IMR-90 (cell line): ENCODE measurements around the gene IGLON5. TPM values are rescaled to one million over a fixed set of nuclear protein-coding genes. Genes with fewer than 3 reads are reported as not detected.

ENCODE experiments used
- ATAC-seq: fragments of 200-7000 bp; cut with Tn5 transposase; 2 replicates; pipeline ENCODE4 v1.9.1; 2020; ENCODE audit warnings: low read depth, mild to moderate bottlenecking, moderate library complexity
- BruUV-seq: library from RNA; stranded (reverse); fragments of 400-500 nt; replicated peaks from 2 replicates; lab custom pipeline; 2021; lab: Mats Ljungman, UMichigan
- CTCF ChIA-PET: fragments of 300-600 bp; formaldehyde crosslinking; extraction: SDS; loops from one replicate; lab custom pipeline; 2021; ENCODE audit warnings: antibody characterized with exemption; lab: Yijun Ruan, JAX
- POLR2A ChIA-PET: fragments of 300-600 bp; sonication (Branson Sonifier 250); formaldehyde crosslinking; loops from one replicate; lab custom pipeline; 2022; ENCODE audit warnings: antibody characterized with exemption; ENCODE audit not compliant: unreplicated experiment; lab: Charles Lee
- DNase-seq: peaks from one replicate; pipeline ENCODE4 v3.0.0; 2013
- H2AFZ ChIP-seq: replicated peaks from 2 replicates; pipeline ENCODE3; 2013; ENCODE audit warnings: low read length, mild to moderate bottlenecking; ENCODE audit not compliant: poor library complexity
- H2AK5ac ChIP-seq: 2 replicates; pipeline ENCODE4 v1.6.1; 2013; ENCODE audit warnings: low read depth, low read length, inconsistent platforms
- H2AK9ac ChIP-seq: replicated peaks from 2 replicates; pipeline ENCODE3; 2013; ENCODE audit warnings: mild to moderate bottlenecking, low read depth, low read length, moderate library complexity; ENCODE audit not compliant: poor library complexity
- H2BK120ac ChIP-seq: 2 replicates; pipeline ENCODE4 v1.6.1; 2013; ENCODE audit warnings: low read depth, low read length, inconsistent platforms
- H2BK15ac ChIP-seq: 3 replicates; pipeline ENCODE4 v1.6.1; 2013; ENCODE audit warnings: low read depth, low read length, inconsistent platforms
- H2BK20ac ChIP-seq: 2 replicates; pipeline ENCODE4 v1.6.1; 2013; ENCODE audit warnings: low read depth, mild to moderate bottlenecking, inconsistent platforms, low read length, moderate library complexity
- H2BK5ac ChIP-seq: 2 replicates; pipeline ENCODE4 v1.6.1; 2013; ENCODE audit warnings: mild to moderate bottlenecking, low read depth, low read length, inconsistent platforms; ENCODE audit not compliant: poor library complexity, severe bottlenecking
- H3K14ac ChIP-seq: replicated peaks from 2 replicates; pipeline ENCODE4 v1.6.1; 2013; ENCODE audit warnings: low read depth, low read length, inconsistent platforms
- H3K18ac ChIP-seq: 2 replicates; pipeline ENCODE4 v1.6.1; 2013; ENCODE audit warnings: low read depth, low read length, control low read depth
- H3K23ac ChIP-seq: 2 replicates; pipeline ENCODE4 v1.6.1; 2013; ENCODE audit warnings: low read depth, low read length, inconsistent platforms
- H3K27ac ChIP-seq: 2 replicates; pipeline ENCODE4 v1.5.1; 2013; ENCODE audit warnings: mild to moderate bottlenecking, control low read depth, low read length; ENCODE audit not compliant: insufficient read depth
- H3K27me3 ChIP-seq: 2 replicates; pipeline ENCODE4 v1.6.1; 2013; ENCODE audit warnings: low read length; ENCODE audit not compliant: control insufficient read depth, insufficient read depth
- H3K36me3 ChIP-seq: 2 replicates; pipeline ENCODE4 v1.6.1; 2013; ENCODE audit warnings: low read length, mixed read lengths; ENCODE audit not compliant: control insufficient read depth, insufficient read depth
- H3K4ac ChIP-seq: 2 replicates; pipeline ENCODE4 v1.6.1; 2013; ENCODE audit warnings: low read depth, low read length, inconsistent platforms
- H3K4me1 ChIP-seq: 2 replicates; pipeline ENCODE4 v1.6.1; 2013; ENCODE audit warnings: low read length, mixed read lengths; ENCODE audit not compliant: control insufficient read depth, insufficient read depth
- H3K4me2 ChIP-seq: 2 replicates; pipeline ENCODE4 v1.6.1; 2013; ENCODE audit warnings: low read depth, mild to moderate bottlenecking, control low read depth, low read length, moderate library complexity
- H3K4me3 ChIP-seq: 2 replicates; pipeline ENCODE4 v1.5.1; 2013; ENCODE audit warnings: low read depth, mild to moderate bottlenecking, control low read depth, low read length, moderate library complexity; ENCODE audit not compliant: insufficient read depth
- H3K56ac ChIP-seq: 2 replicates; pipeline ENCODE4 v1.6.1; 2013; ENCODE audit warnings: low read length, inconsistent platforms; ENCODE audit not compliant: insufficient read depth; ENCODE audit errors: extremely low read depth
- H3K79me1 ChIP-seq, 2 experiments: 2 replicates each; pipeline ENCODE4 v1.6.1; 2013; ENCODE audit warnings: low read length in 2 of 2, inconsistent platforms in 1 of 2, low read depth in 1 of 2
- H3K9ac ChIP-seq: 2 replicates; pipeline ENCODE4 v1.6.1; 2013; ENCODE audit warnings: low read depth, low read length, control low read depth
- H3K9me1 ChIP-seq: 2 replicates; pipeline ENCODE4 v1.6.1; 2013; ENCODE audit warnings: low read length, inconsistent platforms; ENCODE audit not compliant: insufficient read depth
- H3K9me3 ChIP-seq: 2 replicates; pipeline ENCODE4 v1.6.1; 2013; ENCODE audit warnings: low read length; ENCODE audit not compliant: control insufficient read depth, insufficient read depth
- H4K20me1 ChIP-seq: 2 replicates; pipeline ENCODE4 v1.6.1; 2013; ENCODE audit warnings: low read length, inconsistent platforms; ENCODE audit not compliant: insufficient read depth
- H4K5ac ChIP-seq: 2 replicates; pipeline ENCODE4 v1.6.1; 2013; ENCODE audit warnings: mild to moderate bottlenecking, low read depth, low read length, control low read depth
- H4K8ac ChIP-seq, 2 experiments: 2 replicates each; pipeline ENCODE4 v1.6.1; 2013; ENCODE audit warnings: low read depth in 2 of 2, low read length in 2 of 2, control low read depth in 1 of 2, inconsistent platforms in 1 of 2
- H4K91ac ChIP-seq: 2 replicates; pipeline ENCODE4 v1.6.1; 2013; ENCODE audit warnings: low read depth, low read length, inconsistent platforms; ENCODE audit not compliant: insufficient read depth
- BHLHE40 ChIP-seq: fragments of 150-350 bp; IDR thresholded peaks from 2 replicates; pipeline ENCODE4 v1.6.1; 2016; ENCODE audit warnings: mild to moderate bottlenecking, low read depth, low read length
- CHD1 ChIP-seq: IDR thresholded peaks from 2 replicates; pipeline ENCODE4 v1.6.1; 2012; ENCODE audit warnings: low read depth, low read length, improper control_type of control experiment
- FOS ChIP-seq: fragments of 150-350 bp; IDR thresholded peaks from 2 replicates; pipeline ENCODE4 v1.6.1; 2016; ENCODE audit warnings: low read depth, low read length
- MAFK ChIP-seq: IDR thresholded peaks from 2 replicates; pipeline ENCODE4 v1.6.1; 2012; ENCODE audit warnings: low read depth, low read length, improper control_type of control experiment
- MAZ ChIP-seq: IDR thresholded peaks from 2 replicates; pipeline ENCODE4 v1.6.1; 2012; ENCODE audit warnings: low read depth, mild to moderate bottlenecking, low read length, improper control_type of control experiment, moderate library complexity, borderline replicate concordance
- MXI1 ChIP-seq: IDR thresholded peaks from 2 replicates; pipeline ENCODE4 v1.6.1; 2012; ENCODE audit warnings: low read depth, mild to moderate bottlenecking, low read length, moderate library complexity, borderline replicate concordance
- NFE2L2 ChIP-seq: fragments of 150-350 bp; IDR thresholded peaks from 2 replicates; pipeline ENCODE4 v1.6.1; 2016; ENCODE audit warnings: low read depth, mild to moderate bottlenecking, low read length
- POLR2A ChIP-seq: IDR thresholded peaks from 2 replicates; pipeline ENCODE4 v1.6.1; 2012; ENCODE audit warnings: mild to moderate bottlenecking, low read depth, low read length
- RAD21 ChIP-seq: IDR thresholded peaks from 2 replicates; pipeline ENCODE4 v1.6.1; 2012; ENCODE audit warnings: low read length, improper control_type of control experiment
- RCOR1 ChIP-seq: IDR thresholded peaks from 2 replicates; pipeline ENCODE4 v1.6.1; 2012; ENCODE audit warnings: mild to moderate bottlenecking, low read length, improper control_type of control experiment; ENCODE audit not compliant: insufficient replicate concordance
- SMC3 ChIP-seq: fragments of 150-350 bp; IDR thresholded peaks from 2 replicates; pipeline ENCODE4 v1.6.1; 2016; ENCODE audit warnings: low read depth, mild to moderate bottlenecking, antibody characterized with exemption, low read length, moderate library complexity
- WGBS, 2 experiments: methylation state at CpG; one replicate each; pipeline versions ENCODE4 v1.1.5 to v1.1.7; 2013; ENCODE audit warnings: missing lambda C conversion rate in 2 of 2; ENCODE audit not compliant: insufficient read length in 1 of 2; ENCODE audit errors: extremely low coverage in 2 of 2; 5-methylcytosine and 5-hydroxymethylcytosine counted together
- dilution Hi-C: fragments of 300-500 bp; cut with HindIII; formaldehyde crosslinking; loops from one replicate; pipeline ENCODE4 v1.14.3; 2018; ENCODE audit warnings: low sequenced_read_pairs; ENCODE audit not compliant: unreplicated experiment
- in situ Hi-C: fragments of 300-500 bp; cut with MboI; formaldehyde crosslinking; loops from 3 replicates; pipeline ENCODE4 v1.14.3; 2019; ENCODE audit warnings: low sequenced_read_pairs, inconsistent platforms, mixed read lengths
- intact Hi-C: fragments of 100-400 bp; cut with micrococcal nuclease; formaldehyde crosslinking; loops from 2 replicates; pipeline ENCODE4 v1.10.0; 2022
- polyA plus RNA-seq, 3 experiments: library from polyadenylated mRNA; depleted of rRNA; stranded (reverse); fragments of >200 nt; gene quantifications; 2 replicates each; pipeline ENCODE4 v1.2.3, GENCODE V29; 2012; ENCODE audit warnings: low replicate concordance in 1 of 3
- total RNA-seq: library from RNA; depleted of rRNA; stranded (reverse); fragments of >200 nt; gene quantifications from 2 replicates; pipeline ENCODE4 v1.2.3, GENCODE V29; 2012
- TF ChIP-seq, protein P1 (sequence below): conservative IDR thresholded peaks from 2 replicates; pipeline ENCODE4 v1.5.1; 2012; ENCODE audit warnings: mild to moderate bottlenecking, low read depth, low read length, improper control_type of control experiment
- TF ChIP-seq, protein P2 (sequence below): fragments of 150-350 bp; IDR thresholded peaks from 2 replicates; pipeline ENCODE4 v1.6.1; 2016; ENCODE audit warnings: low read depth, mild to moderate bottlenecking, low read length, moderate library complexity, borderline replicate concordance

IGLON5 gene
- total and polyA plus RNA-seq, 2 of the 4 experiments (the other 2 are of a cell fraction) = not detected

DNA sequence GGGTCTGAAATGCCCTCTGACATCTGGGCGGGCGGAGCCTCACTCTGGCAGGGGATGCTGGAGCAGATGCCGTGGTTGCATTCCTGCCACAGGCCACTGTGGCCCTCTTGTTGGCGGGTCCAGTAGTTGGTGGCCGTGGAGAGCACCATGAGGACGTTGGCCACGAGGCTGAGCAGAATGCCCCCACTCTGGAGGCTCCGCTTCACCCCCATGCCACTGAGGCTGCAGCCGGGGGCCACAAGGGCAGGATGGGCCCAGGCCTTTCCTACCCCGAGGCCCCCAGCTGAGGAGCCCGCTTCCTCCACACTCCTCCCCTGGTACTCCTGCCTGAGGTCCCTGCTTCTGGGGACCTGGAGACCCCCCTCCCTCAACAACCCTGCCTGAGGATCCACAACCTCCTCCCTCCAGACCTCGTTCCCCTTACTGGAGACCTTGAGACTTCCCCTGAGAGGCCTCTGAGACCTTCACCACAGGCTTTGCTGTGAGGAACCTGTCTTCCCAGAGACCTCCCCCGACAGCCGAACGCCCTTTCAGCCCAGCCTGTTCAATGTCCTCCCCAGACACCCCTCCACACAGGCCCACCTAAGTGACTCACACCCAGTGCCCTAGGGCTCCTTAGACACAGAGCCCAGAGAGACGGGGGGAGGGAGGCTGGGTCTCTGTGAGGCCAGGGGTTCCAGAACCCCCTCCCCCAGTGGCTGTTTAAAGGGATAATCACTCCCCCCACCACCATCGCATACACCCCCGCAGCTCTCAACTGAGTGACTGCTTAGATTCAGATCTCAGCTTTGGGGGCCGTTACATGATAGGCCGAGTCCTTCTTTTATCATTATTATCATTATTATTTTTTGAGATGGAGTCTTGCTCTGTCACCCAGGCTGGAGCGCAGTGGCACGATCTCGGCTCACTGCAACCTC is 57.2 kb downstream of the IGLON5 start, which contains the start of gene CLDND2 (continued):
- TF ChIP-seq POLR2A (no peak), MXI1 (no peak), RAD21 (no peak)

DNA sequence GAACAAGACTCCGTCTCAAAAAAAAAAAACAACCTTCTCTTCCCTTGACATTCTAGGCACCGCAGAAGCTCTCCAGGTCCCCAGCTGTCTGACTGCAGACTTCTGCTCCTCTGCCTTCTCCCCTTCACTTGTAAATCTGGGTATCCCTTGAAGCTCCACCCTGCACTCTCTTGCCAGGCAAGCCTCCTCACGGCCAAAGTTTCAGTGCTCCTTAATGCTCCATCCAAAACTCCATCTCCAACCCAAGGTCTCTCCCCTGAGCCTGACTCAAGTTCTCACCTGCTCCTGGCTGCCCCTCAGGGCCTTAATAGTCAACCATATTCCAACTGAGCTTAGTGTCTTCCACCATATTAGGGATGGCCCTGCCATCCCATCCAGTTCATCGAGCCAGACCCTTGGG is 58.8 kb downstream of the IGLON5 start:
- H2AK9ac ChIP-seq = peak overlapping the region; percentile 28
- H3K79me1 ChIP-seq = peaks cover 7 to 24% of the 10 kb centered on the region in 2 experiments; a peak in 3 of 4 replicates
- H3K4ac ChIP-seq = no peak overlapping the region
- intact Hi-C loops = no loop called here
- no peak overlapping the region for H2AFZ ChIP-seq
- no peak overlapping the region for H4K91ac ChIP-seq
- H2BK120ac ChIP-seq = no peak overlapping the region
- H3K4me3 ChIP-seq = no peak overlapping the region
- no peak overlapping the region for H2AK5ac ChIP-seq
- dilution Hi-C loops = no loop called here
- H3K4me1 ChIP-seq = peaks cover 7% of the 10 kb centered on the region
- no peak overlapping the region for H2BK5ac ChIP-seq
- H4K5ac ChIP-seq = no peak overlapping the region
- no peak overlapping the region for H2BK15ac ChIP-seq
- H3K9me1 ChIP-seq = peaks cover 9% of the 10 kb centered on the region
- H3K9me3 ChIP-seq = no peaks in the 10 kb centered on the region
- H3K56ac ChIP-seq = no peak overlapping the region
- no peak for ATAC-seq
- peaks cover 2% of the 10 kb centered on the region; the same call in 1 of the 2 replicates for H3K27me3 ChIP-seq
- no peak overlapping the region for H3K14ac ChIP-seq
- in situ Hi-C loops = no loop called here
- H3K23ac ChIP-seq = no peak overlapping the region
- H3K27ac ChIP-seq = no peak overlapping the region
- DNase-seq = no peak
- H3K36me3 ChIP-seq = no peaks in the 10 kb centered on the region
- no TSS peak for BruUV-seq
- no peak overlapping the region for H4K8ac ChIP-seq
- no peak overlapping the region for H3K4me2 ChIP-seq
- no peak overlapping the region for H3K9ac ChIP-seq
- WGBS, 2 experiments = 69% methylated on average over 2 of the region's 4 CpGs; no CpG with 5 or more reads in 1 of the 2 experiments
- CTCF ChIA-PET = interaction anchor here (1.0 kb wide), 1 partner anchor 9 kb away, joined by 3 read pairs; no protein-coding TSS in a partner anchor
- H4K20me1 ChIP-seq = no peaks in the 10 kb centered on the region
- H2BK20ac ChIP-seq = no peak overlapping the region
- POLR2A ChIA-PET = no interaction called here
- no peak overlapping the region for H3K18ac ChIP-seq
- TF ChIP-seq MAFK (no peak), RAD21 (no peak), MXI1 (no peak), SMC3 (no peak), BHLHE40 (no peak), NFE2L2 (no peak), POLR2A (no peak), CHD1 (no peak), FOS (no peak), RCOR1 (no peak), MAZ (no peak)
- TF ChIP-seq, protein P1, sequence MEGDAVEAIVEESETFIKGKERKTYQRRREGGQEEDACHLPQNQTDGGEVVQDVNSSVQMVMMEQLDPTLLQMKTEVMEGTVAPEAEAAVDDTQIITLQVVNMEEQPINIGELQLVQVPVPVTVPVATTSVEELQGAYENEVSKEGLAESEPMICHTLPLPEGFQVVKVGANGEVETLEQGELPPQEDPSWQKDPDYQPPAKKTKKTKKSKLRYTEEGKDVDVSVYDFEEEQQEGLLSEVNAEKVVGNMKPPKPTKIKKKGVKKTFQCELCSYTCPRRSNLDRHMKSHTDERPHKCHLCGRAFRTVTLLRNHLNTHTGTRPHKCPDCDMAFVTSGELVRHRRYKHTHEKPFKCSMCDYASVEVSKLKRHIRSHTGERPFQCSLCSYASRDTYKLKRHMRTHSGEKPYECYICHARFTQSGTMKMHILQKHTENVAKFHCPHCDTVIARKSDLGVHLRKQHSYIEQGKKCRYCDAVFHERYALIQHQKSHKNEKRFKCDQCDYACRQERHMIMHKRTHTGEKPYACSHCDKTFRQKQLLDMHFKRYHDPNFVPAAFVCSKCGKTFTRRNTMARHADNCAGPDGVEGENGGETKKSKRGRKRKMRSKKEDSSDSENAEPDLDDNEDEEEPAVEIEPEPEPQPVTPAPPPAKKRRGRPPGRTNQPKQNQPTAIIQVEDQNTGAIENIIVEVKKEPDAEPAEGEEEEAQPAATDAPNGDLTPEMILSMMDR = no peak
- TF ChIP-seq, protein P2, sequence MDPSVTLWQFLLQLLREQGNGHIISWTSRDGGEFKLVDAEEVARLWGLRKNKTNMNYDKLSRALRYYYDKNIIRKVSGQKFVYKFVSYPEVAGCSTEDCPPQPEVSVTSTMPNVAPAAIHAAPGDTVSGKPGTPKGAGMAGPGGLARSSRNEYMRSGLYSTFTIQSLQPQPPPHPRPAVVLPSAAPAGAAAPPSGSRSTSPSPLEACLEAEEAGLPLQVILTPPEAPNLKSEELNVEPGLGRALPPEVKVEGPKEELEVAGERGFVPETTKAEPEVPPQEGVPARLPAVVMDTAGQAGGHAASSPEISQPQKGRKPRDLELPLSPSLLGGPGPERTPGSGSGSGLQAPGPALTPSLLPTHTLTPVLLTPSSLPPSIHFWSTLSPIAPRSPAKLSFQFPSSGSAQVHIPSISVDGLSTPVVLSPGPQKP = no peak
